ENCODE results near the gene TFAP2A. TPM values are rescaled to one million over a fixed set of nuclear protein-coding genes. Genes with fewer than 3 reads are reported as not detected.

Gene TFAP2A
- total and polyA plus RNA-seq, 9 donors, result 0.10 to 0.67 (median 0.15) TPM; not detected in 1

DNA sequence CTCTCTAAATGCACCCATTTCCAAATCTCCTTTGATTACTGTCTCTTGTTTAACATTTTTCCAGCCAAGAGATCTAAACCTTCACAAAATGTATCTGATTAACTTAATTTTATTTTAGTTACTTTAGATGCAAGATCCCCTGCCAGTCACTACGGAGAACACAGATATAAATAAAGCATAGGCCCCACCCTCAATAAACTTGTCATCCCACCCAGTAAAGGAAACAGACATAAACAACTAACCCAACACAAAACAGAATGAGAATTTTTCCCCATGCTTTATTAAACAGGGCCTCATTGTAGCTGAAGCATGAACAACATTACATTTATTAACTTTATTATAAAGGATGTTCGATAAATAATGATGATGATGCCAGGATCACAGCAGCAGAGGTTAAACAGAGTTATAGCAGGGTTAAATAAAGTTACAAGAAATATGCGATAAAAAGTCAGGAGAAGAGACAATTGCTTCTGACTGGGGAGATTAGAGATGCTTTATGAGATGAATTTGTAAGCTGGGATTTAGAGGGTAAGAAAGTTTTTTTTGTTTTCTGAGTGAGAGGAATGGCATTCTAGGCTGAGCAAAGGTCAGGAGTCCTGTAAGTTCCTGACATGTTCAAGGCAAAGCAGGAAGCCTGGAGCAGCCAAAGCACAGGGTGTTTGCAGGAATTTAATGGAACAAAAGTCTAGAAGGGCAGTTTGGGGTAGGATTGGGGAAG, 41.1 kb downstream of the TFAP2A start:
- Histone ChIP-seq H3K4me1 (ENCODE audit: insufficient read depth) (no peaks in the 10 kb centered on the region), H3K9me3 (no peaks in the 10 kb centered on the region), H3K27me3 (no peaks in the 10 kb centered on the region), H3K27ac (no peak overlapping the region), H3K4me3 (no peak overlapping the region), H3K36me3 (no peaks in the 10 kb centered on the region)
- WGBS, 3 donors, result 26 to 29% (median 26%) methylated on average over 3 of the region's 3 CpGs
- TF ChIP-seq POLR2A (IDR thresholded peaks at IDR 0.05), result no peak
- TF ChIP-seq EP300 (IDR thresholded peaks at IDR 0.05), result no peak
- TF ChIP-seq, protein P1, sequence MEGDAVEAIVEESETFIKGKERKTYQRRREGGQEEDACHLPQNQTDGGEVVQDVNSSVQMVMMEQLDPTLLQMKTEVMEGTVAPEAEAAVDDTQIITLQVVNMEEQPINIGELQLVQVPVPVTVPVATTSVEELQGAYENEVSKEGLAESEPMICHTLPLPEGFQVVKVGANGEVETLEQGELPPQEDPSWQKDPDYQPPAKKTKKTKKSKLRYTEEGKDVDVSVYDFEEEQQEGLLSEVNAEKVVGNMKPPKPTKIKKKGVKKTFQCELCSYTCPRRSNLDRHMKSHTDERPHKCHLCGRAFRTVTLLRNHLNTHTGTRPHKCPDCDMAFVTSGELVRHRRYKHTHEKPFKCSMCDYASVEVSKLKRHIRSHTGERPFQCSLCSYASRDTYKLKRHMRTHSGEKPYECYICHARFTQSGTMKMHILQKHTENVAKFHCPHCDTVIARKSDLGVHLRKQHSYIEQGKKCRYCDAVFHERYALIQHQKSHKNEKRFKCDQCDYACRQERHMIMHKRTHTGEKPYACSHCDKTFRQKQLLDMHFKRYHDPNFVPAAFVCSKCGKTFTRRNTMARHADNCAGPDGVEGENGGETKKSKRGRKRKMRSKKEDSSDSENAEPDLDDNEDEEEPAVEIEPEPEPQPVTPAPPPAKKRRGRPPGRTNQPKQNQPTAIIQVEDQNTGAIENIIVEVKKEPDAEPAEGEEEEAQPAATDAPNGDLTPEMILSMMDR (IDR thresholded peaks at IDR 0.05), result no peak
- no peak for DNase-seq
- intact Hi-C loops (cut with DNase I), result no loop called here

DNA sequence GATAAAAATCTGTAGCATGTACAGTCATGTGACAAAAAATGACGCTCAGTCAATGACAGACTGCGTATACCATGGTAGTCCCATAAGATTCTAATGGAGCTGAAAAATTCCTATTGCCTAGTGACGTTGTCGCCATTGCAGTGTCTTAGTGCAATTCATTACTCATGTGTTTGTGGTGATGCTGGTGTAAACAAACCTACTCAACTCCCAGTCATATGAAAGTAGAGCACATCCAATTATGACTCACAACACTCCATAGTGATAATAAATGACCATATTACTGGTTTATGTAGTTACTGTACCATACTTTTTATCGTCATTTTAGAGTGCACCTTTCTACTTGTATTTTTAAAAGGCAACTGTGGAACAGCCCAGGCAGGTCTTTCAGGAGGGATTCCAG, 45.0 kb downstream of the TFAP2A start:
- H3K27ac ChIP-seq, result no peak overlapping the region
- WGBS, 3 donors, result 84 to 92% (median 89%) methylated on average over 5 of the region's 5 CpGs
- H3K27me3 ChIP-seq, result no peaks in the 10 kb centered on the region
- intact Hi-C loops (cut with DNase I), result no loop called here
- no peaks in the 10 kb centered on the region for H3K9me3 ChIP-seq
- H3K4me3 ChIP-seq, result no peak overlapping the region
- no peak for DNase-seq
- no peaks in the 10 kb centered on the region for H3K36me3 ChIP-seq
- no peaks in the 10 kb centered on the region for H3K4me1 ChIP-seq (ENCODE audit: insufficient read depth)
- no peak for TF ChIP-seq EP300 (IDR thresholded peaks at IDR 0.05)
- TF ChIP-seq, protein P1 (IDR thresholded peaks at IDR 0.05), result no peak
- TF ChIP-seq POLR2A (IDR thresholded peaks at IDR 0.05), result no peak

DNA sequence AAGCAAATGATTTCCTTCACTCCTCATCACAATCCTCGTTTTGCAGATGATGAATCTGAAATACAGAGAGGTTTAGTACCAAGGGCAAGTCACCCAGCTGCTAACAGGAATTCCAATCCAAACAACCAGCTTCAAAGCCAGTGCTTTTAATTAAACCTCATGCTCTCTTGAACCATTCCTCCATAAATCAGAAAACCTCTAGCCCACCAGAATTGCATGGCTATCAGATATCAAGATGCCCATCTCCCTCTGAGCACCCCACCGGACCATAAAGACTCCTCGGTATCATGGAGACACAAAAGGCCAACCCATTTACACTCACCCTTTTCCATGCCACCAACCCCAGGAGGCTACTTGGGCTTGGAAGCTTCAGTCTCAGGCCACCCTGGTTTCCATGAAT, 46.0 kb downstream of the TFAP2A start:
- Histone ChIP-seq H3K4me3 (no peak overlapping the region), H3K4me1 (ENCODE audit: insufficient read depth) (no peaks in the 10 kb centered on the region), H3K9me3 (no peaks in the 10 kb centered on the region), H3K27me3 (no peaks in the 10 kb centered on the region), H3K36me3 (no peaks in the 10 kb centered on the region), H3K27ac (no peak overlapping the region)
- TF ChIP-seq EP300 (IDR thresholded peaks at IDR 0.05) (no peak), POLR2A (IDR thresholded peaks at IDR 0.05) (no peak)
- TF ChIP-seq, protein P1 (IDR thresholded peaks at IDR 0.05), result no peak
- WGBS, 3 donors, result 7 to 26% (median 10%) methylated on average over 3 of the region's 3 CpGs
- DNase-seq, result no peak
- intact Hi-C loops (cut with DNase I), result no loop called here

DNA sequence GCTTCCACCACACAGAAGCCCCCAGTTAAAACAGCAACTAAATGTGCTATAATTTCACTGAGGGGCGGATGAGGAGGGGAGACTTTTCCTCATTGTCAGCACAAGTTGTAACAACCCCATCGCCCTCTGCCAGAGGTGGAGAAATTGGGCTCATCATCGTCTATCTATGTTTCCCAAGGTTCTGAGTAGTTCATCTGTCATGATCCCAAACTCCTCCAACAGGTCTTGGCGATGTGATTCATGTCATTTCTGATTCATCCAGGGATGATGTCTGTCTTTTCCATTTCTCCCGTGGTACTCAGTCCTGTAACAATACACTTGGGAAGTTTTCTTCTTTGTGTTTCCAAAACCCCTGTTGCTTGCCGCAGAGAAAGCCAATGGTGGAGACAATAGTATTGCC, 51.0 kb downstream of the TFAP2A start:
- DNase-seq, result no peak
- intact Hi-C loops (cut with DNase I), result no loop called here
- no peaks in the 10 kb centered on the region for H3K27me3 ChIP-seq
- H3K27ac ChIP-seq, result no peak overlapping the region
- 73 to 83% (median 80%) methylated on average over 6 of the region's 6 CpGs for WGBS, 3 donors
- H3K4me3 ChIP-seq, result no peak overlapping the region
- TF ChIP-seq, protein P1 (IDR thresholded peaks at IDR 0.05), result no peak
- TF ChIP-seq EP300 (IDR thresholded peaks at IDR 0.05) (no peak), POLR2A (IDR thresholded peaks at IDR 0.05) (no peak)
- H3K9me3 ChIP-seq, result no peaks in the 10 kb centered on the region
- H3K36me3 ChIP-seq, result no peaks in the 10 kb centered on the region
- H3K4me1 ChIP-seq (ENCODE audit: insufficient read depth), result no peaks in the 10 kb centered on the region

Measured in ovary (tissue), 9 donors.